Measurements from ENCODE around the gene HAND2. TPM values are rescaled to one million over a fixed set of nuclear protein-coding genes. Genes with fewer than 3 reads are reported as not detected.

Gene HAND2
- total and polyA plus RNA-seq, 4 donors: 0.06 to 0.77 (median 0.21) TPM

DNA sequence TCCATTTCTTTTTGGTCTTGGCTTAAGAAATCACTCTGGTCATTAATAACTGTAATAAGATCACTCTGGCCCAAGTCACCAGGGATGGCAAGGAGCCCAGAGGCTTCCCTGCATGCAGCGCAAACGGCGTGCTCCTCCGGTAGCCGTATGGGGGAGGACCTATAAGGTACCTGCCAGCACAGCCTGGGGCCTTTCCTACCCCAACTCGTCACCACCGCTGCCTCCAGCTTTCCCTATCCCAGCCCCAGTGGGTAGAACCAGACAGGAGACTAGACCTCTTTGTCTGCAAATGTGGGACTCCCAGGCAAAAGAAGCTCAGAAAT, 25.9 kb downstream of the HAND2 start:
- WGBS, 2 donors: 21 to 29% methylated on average over 7 of the region's 7 CpGs
- ATAC-seq (ENCODE audit: insufficient read depth, low FRiP score): no peak
- peak in 1 of 3 donors; percentile 58 for DNase-seq

DNA sequence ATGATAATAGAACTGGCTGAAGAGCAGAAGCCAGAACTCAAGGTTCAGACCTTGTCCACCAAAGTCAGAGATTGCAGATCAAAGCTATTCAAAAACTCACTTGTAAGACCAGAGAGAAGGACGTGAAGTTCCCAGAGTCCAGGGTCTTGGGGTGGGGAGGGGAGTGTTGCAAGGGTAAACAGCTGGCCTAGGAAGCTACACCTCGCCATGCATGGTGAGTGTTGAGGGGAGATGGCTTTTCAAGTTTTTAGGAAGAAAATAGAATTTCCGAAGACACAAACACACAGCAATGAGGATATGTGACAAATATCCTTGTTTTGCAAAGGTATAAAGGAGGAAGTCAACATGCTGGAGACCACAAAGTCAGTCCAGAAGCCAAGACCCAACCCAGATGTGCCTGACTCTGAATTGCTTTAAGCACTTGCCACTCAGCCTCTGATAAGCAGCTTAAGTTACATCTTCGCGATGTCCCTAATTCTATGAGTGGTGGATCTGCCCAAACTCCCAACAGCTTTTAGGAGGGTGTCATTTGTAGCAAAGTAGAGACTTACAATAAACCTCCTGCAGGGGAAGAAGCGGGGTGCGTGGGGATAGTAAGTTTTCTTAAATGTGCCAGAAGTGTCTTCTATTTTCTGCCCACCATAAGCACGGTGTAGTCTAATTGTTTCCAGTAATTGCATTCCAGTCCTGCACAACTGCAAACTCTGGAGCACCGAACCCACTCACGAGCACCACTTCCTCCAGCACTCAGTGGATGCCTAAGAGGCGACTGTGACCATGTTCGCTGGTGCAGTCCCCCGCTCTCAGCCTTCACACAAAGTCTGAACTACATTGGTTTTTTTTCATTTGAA, 26.5 kb downstream of the HAND2 start:
- no peaks in the 10 kb centered on the region for H3K36me3 ChIP-seq (ENCODE audit: control insufficient read depth in 4 of 4, insufficient read depth in 4 of 4, low read length in 4 of 4)
- 26 to 33% methylated on average over 13 of the region's 13 CpGs for WGBS, 2 donors
- ATAC-seq (ENCODE audit: insufficient read depth, low FRiP score): no peak
- H3K4me1 ChIP-seq (ENCODE audit: control insufficient read depth in 5 of 5, insufficient read depth in 5 of 5, low read length in 5 of 5): peaks cover 0 to 14% (median 0%) of the 10 kb centered on the region in 5 donors
- no peak for DNase-seq
- TF ChIP-seq CTCF (IDR thresholded peaks at IDR 0.05; ENCODE audit: control extremely low read depth, extremely low read depth): no peak
- peaks cover 38 to 97% (median 96%) of the 10 kb centered on the region in 3 donors for H3K27me3 ChIP-seq (ENCODE audit: control insufficient read depth in 3 of 3, insufficient read depth in 3 of 3, low read length in 2 of 3)
- no peak overlapping the region for H3K27ac ChIP-seq (ENCODE audit: low read depth in 1 of 2, low read length in 1 of 2)
- H3K4me3 ChIP-seq: no peak overlapping the region
- H3K9ac ChIP-seq (ENCODE audit: insufficient read depth in 1 of 2, low read length in 2 of 2): no peak overlapping the region
- H3K9me3 ChIP-seq (ENCODE audit: control insufficient read depth in 4 of 4, insufficient read depth in 3 of 4, low read length in 3 of 4): peaks cover 0 to 32% (median 1%) of the 10 kb centered on the region in 4 donors

More for the DNA sequence above, 25.9 kb downstream of the HAND2 start:
- Histone ChIP-seq H3K27me3 (ENCODE audit: control insufficient read depth in 3 of 3, insufficient read depth in 3 of 3, low read length in 2 of 3) (peaks cover 37 to 97% (median 97%) of the 10 kb centered on the region in 3 donors), H3K36me3 (ENCODE audit: control insufficient read depth in 4 of 4, insufficient read depth in 4 of 4, low read length in 4 of 4) (no peaks in the 10 kb centered on the region), H3K27ac (ENCODE audit: low read depth in 1 of 2, low read length in 1 of 2) (no peak overlapping the region), H3K4me1 (ENCODE audit: control insufficient read depth in 5 of 5, insufficient read depth in 5 of 5, low read length in 5 of 5) (peaks cover 0 to 18% (median 0%) of the 10 kb centered on the region in 5 donors), H3K4me3 (no peak overlapping the region), H3K9ac (ENCODE audit: insufficient read depth in 1 of 2, low read length in 2 of 2) (no peak overlapping the region), H3K9me3 (ENCODE audit: control insufficient read depth in 4 of 4, insufficient read depth in 3 of 4, low read length in 3 of 4) (peaks cover 0 to 37% (median 1%) of the 10 kb centered on the region in 4 donors)
- no peak for TF ChIP-seq CTCF (IDR thresholded peaks at IDR 0.05; ENCODE audit: control extremely low read depth, extremely low read depth)

DNA sequence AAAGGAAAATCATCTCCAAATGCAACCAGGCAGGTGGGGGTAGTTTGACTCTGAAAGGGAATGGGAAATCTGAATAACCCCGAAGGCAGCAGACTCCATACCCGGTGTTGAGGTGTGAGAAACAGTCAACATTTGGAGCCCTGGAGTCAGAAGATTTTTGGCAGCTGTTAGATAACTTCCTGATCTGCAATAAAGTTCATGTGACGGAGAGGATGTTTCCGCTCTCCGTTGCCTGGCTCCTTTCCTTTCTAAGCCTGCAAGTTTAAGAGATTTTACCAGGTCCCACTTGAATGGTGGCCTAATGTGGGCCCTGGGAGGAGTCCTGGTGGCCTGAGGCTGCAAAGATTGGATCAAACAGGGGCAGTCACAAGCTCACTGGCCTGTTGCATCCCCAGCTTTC, 27.7 kb downstream of the HAND2 start:
- Histone ChIP-seq H3K9ac (ENCODE audit: insufficient read depth in 1 of 2, low read length in 2 of 2) (no peak overlapping the region), H3K27me3 (ENCODE audit: control insufficient read depth in 3 of 3, insufficient read depth in 3 of 3, low read length in 2 of 3) (peaks cover 34 to 92% (median 90%) of the 10 kb centered on the region in 3 donors), H3K36me3 (ENCODE audit: control insufficient read depth in 4 of 4, insufficient read depth in 4 of 4, low read length in 4 of 4) (no peaks in the 10 kb centered on the region), H3K9me3 (ENCODE audit: control insufficient read depth in 4 of 4, insufficient read depth in 3 of 4, low read length in 3 of 4) (peaks cover 0 to 22% (median 1%) of the 10 kb centered on the region in 4 donors), H3K4me3 (no peak overlapping the region), H3K4me1 (ENCODE audit: control insufficient read depth in 5 of 5, insufficient read depth in 5 of 5, low read length in 5 of 5) (peaks cover 0 to 12% (median 0%) of the 10 kb centered on the region in 5 donors), H3K27ac (ENCODE audit: low read depth in 1 of 2, low read length in 1 of 2) (no peak overlapping the region)
- ATAC-seq (ENCODE audit: insufficient read depth, low FRiP score) (no peak), DNase-seq (no peak)
- 13 to 29% methylated on average over 5 of the region's 5 CpGs for WGBS, 2 donors
- no peak for TF ChIP-seq CTCF (IDR thresholded peaks at IDR 0.05; ENCODE audit: control extremely low read depth, extremely low read depth)
